ENCODE measurements around the gene STAP1. TPM values are rescaled to one million over a fixed set of nuclear protein-coding genes. Genes with fewer than 3 reads are reported as not detected.

The STAP1 gene
- total RNA-seq, 1 experiment from 2014 or later = not detected

GRCh38 chr4:67581208-67581857, 22.8 kb downstream of the STAP1 start:
- no peak for ATAC-seq

More at GRCh38 chr4:67581208-67581857, 22.8 kb downstream of the STAP1 start:
- no peaks in the 10 kb centered on the region for H3K27me3 Mint-ChIP-seq (ENCODE audit: low read depth)
- H3K4me1 Mint-ChIP-seq = no peaks in the 10 kb centered on the region
- DNase-seq (ENCODE audit: low spot score) = no peak
- H3K27ac Mint-ChIP-seq = no peak overlapping the region
- TF ChIP-seq, protein P1, sequence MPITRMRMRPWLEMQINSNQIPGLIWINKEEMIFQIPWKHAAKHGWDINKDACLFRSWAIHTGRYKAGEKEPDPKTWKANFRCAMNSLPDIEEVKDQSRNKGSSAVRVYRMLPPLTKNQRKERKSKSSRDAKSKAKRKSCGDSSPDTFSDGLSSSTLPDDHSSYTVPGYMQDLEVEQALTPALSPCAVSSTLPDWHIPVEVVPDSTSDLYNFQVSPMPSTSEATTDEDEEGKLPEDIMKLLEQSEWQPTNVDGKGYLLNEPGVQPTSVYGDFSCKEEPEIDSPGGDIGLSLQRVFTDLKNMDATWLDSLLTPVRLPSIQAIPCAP (CRISPR knock-in tag; IDR thresholded peaks at IDR 0.05) = no peak
- TF ChIP-seq ZNF532 (CRISPR knock-in tag; IDR thresholded peaks at IDR 0.05; ENCODE audit: borderline replicate concordance) (no peak), GABPB1 (CRISPR knock-in tag; IDR thresholded peaks at IDR 0.05) (no peak), JAZF1 (CRISPR knock-in tag; IDR thresholded peaks at IDR 0.05) (no peak), ARID4B (CRISPR knock-in tag; IDR thresholded peaks at IDR 0.05; ENCODE audit: borderline replicate concordance) (no peak), ZBTB21 (CRISPR knock-in tag; IDR thresholded peaks at IDR 0.05; ENCODE audit: borderline replicate concordance) (no peak), ZNF232 (CRISPR knock-in tag; IDR thresholded peaks at IDR 0.05) (no peak), E2F4 (CRISPR knock-in tag; IDR thresholded peaks at IDR 0.05; ENCODE audit: borderline replicate concordance, low read depth) (no peak), PRDM15 (CRISPR knock-in tag; IDR thresholded peaks at IDR 0.05) (no peak), CBFB (CRISPR knock-in tag; IDR thresholded peaks at IDR 0.05; ENCODE audit: low read depth) (no peak)
- TF ChIP-seq, protein P2, sequence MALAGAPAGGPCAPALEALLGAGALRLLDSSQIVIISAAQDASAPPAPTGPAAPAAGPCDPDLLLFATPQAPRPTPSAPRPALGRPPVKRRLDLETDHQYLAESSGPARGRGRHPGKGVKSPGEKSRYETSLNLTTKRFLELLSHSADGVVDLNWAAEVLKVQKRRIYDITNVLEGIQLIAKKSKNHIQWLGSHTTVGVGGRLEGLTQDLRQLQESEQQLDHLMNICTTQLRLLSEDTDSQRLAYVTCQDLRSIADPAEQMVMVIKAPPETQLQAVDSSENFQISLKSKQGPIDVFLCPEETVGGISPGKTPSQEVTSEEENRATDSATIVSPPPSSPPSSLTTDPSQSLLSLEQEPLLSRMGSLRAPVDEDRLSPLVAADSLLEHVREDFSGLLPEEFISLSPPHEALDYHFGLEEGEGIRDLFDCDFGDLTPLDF (CRISPR knock-in tag; IDR thresholded peaks at IDR 0.05) = no peak
- TF ChIP-seq, protein P3, sequence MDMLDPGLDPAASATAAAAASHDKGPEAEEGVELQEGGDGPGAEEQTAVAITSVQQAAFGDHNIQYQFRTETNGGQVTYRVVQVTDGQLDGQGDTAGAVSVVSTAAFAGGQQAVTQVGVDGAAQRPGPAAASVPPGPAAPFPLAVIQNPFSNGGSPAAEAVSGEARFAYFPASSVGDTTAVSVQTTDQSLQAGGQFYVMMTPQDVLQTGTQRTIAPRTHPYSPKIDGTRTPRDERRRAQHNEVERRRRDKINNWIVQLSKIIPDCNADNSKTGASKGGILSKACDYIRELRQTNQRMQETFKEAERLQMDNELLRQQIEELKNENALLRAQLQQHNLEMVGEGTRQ (CRISPR knock-in tag; IDR thresholded peaks at IDR 0.05) = no peak
- no peaks in the 10 kb centered on the region for H3K36me3 Mint-ChIP-seq
- no peak overlapping the region for H3K4me3 Mint-ChIP-seq
- CTCF ChIA-PET = no interaction called here
- POLR2A ChIA-PET = no interaction called here
- no peaks in the 10 kb centered on the region for H3K9me3 Mint-ChIP-seq
